Kidney capillary endothelial cell (primary cell): ENCODE data around the gene PTRH2.
"Not testable (repeated sequence)": the region's sequence is repeated elsewhere in the genome, so short reads cannot be mapped to it uniquely, and the experiment has no call there.

Source experiments
- DNase-seq: peaks from one replicate; pipeline ENCODE4 v3.0.0-alpha.2; 2018; ENCODE audit warnings: low spot score

The PTRH2 gene

DNA sequence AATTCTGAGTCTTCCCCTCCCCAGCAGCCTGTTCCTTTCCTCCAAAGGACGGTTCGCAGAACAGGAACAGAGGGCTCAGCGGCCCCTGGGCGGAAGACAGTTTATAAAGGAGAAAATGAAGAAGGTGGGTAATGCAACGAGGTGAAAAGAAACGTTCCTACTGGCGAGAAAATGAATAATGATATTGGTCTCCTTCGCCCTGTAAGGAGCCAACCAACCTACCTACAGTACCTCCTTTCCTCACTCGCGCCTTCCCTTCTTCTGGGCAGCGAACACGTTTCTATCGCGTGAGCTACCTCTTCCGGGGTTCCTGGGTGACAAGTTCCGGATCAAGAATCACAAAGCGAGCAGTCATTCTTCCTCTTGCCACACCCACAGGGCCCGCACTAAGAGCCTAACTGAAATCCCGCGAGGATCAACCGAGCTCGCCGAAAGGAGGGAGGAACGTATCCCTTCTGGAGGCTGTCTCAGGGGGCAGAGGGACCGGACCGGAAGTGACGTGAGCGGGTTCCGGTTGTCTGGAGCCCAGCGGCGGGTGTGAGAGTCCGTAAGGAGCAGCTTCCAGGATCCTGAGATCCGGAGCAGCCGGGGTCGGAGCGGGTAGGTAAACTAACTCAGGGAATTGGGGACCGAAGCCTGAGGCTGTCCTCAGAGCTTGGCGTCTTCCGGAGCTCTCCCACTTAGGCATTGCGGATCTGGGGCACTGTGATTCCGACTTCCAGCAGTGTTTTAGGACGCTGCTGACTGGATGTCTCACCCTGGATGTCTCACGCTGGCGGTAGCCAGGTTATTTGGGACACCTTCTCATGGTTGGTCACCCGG lies at the start of gene PTRH2, which contains the start of gene VMP1:
PTRH2 (minus strand) TSS at position 282 of the 822 bp plus-strand sequence. CDS start 9,452 bp downstream, outside the sequence.
VMP1 (plus strand) TSS at position 506 of the 822 bp plus-strand sequence. CDS start 23,793 bp downstream, outside the sequence.
- DNase-seq: peak; percentile 99

DNA sequence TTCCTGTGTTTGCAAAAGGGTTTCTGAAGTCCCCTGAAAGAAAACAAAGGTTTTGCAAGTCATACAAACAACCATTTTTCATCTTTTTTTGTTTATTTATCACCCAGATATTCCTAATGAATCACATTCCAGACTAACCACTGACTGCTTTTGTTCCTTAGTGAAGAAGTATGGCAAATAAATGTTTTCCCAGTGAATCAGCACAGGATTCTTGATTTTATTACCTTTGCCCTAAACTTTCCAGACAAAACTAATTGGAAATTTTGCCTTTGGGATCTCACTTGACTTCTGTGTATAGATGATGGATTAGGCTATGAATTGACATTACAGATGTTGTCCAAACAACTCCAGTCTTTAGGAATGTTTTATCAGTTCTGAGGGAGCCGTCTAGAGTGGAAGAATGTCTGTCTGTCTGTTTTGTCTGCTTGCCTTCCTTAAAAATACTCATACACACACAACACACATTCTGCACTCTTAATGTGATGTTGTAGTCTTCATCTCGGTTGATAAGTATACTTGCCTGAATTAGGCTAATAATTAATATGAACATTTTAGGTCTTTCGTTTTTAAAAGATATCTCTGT lies 49.1 kb upstream of the PTRH2 start:
- DNase-seq: peak; percentile 91

DNA sequence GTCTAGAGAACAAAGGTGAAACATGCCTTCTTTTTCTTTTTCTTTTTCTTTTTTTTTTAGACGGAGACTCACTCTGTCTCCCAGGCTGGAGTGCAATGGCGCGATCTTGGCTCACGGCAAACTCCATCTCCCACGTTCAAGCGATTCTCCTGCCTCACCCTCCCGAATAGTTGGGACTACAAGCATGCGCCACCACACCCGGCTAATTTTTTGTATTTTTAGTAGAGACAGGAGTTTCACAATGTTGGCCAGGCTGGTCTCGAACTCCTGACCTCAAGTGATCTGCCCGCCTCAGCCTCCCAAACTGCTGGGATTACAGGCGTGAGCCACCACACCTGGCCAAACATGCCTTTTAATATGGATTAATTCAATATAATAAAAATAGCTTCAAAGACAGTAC lies 47.8 kb upstream of the PTRH2 start:
- not testable (repeated sequence) for DNase-seq

DNA sequence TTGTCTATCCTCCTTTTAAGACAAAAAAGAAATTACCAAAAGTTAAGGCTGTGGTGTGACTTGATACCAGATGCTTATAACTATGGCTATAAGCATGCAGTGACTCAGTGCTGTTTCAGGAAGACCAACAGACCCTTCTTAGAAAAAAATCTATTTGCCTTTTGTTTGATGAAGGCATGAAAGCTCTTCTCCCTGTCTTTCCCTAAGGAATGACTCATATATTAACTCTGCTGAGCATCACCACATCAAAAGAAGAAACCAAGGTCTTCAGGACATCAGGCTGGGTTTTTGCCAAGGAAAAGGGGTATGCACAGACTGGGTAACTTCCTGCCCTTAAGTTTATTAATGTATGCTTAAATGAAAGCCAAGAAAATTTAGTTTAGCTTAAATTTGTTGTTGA lies 47.3 kb upstream of the PTRH2 start:
- peak; percentile 99 for DNase-seq

DNA sequence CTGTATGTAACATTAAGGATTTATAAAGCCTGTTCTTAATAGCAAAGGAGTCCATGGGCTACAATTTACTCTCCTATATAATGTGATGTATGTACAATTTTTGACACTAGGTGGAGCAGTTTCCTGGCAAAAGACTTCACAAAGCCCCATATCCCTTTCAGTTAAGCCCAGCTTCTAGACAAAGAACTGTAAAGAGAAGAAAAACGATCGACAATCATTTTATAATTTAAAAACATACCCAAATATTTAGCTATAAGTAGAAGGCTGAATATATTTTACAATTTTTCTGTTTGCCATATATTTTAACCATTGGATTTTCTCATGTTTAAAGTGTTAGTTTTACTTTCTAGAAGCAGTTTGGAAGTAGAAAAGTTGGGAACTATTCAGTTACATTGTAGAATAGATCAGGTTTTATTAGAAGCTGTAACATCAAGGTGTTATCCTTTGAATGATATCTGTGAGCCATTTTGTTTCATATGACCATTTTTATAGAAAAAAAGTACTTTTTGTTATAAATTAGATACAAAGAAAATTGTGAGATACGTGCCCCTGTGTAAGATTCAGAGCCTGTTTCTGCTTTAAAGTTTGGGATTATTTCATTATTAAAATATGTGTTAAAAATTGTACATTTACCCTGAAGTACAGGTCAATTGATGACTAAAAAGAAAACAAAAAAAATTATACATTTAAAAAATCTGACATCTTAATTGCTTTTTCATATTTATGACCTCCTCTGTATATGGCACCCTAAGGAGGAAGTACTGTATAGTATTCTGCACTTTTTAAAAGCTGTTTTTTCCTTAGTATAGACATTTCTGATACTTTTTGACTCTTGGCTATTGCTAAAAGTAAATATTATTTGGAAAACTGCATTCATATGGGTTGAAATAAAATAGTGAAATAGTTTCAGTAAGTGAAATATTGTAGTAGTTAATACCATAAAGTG lies 46.6 kb upstream of the PTRH2 start:
- DNase-seq: peak; percentile 93

DNA sequence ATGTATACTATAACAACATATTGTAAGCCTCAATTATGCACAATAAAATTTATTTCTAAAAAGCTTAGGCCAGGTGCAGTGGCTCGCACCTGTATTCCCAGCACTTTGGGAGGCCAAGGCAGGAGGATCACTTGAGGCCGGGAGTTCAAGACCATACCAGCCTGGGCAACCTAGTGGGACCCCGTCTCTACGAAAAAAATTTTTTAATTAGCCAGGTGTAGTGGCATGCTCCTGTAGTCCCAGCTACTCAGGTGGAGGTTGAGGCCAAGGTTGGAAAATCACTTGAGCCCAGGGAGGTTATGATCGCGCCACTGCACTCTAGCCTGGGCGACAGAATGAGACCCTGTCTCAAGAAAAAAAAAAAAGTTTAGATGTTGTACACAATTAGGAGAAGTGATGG lies 45.7 kb upstream of the PTRH2 start:
- DNase-seq: no peak

DNA sequence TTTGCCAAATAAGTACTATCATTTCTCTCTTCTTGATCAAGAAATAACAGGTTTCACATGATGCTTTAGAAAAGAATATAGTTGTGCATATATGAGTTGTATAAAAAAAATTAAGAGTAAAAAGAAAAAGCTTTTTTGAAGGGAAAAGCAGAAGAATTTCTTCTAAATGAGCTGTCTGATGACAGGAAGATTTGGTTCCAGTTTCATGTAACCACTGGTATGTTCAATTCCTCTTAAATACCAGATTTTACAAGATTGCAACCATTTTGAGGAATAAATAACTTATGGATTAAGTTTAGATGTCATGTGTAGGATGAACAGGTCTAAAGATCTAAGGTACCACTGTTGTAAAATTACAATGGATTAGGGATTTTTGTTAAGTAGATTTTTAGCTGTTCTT lies 45.2 kb upstream of the PTRH2 start:
- no peak for DNase-seq

DNA sequence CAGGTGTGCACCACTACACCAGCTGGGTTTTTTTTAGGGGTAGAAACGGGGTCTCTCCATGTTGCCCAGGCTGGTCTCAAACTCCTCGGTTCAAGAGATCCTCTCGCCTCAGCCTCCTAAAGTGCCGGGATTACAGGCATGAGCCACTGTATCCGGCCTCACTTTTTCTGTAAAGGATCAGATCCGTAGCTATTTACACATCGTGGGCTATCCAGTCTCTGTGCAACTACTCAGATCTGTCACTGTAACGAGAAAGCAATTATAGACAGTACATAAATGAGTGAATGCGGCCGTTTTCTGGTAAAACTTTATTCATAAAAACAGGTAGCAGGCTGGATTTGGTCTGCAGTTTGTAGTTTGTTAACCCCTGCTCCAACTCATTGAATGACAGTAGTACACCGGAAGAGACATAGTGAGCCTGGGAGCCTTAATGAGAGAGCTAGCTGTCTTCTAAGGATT lies 44.8 kb upstream of the PTRH2 start:
- no peak for DNase-seq

DNA sequence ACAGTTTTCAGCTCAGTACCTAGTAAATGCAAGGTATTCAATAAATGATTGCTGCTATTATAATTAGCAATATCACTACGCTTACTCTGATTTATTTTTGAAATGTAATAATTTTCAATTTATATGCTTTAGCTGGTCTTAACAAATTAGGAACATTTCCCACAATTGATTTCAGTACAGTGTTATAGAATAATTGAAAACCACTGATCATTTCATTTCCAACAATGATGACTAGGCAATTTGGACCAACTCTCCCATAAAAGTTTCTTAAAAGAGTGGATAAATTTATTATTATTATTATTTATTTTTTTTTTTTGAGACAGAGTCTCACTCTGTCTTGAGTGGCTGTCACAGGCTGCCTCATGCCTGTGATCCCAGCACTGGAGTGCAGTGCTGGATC lies 41.4 kb upstream of the PTRH2 start:
- no peak for DNase-seq

DNA sequence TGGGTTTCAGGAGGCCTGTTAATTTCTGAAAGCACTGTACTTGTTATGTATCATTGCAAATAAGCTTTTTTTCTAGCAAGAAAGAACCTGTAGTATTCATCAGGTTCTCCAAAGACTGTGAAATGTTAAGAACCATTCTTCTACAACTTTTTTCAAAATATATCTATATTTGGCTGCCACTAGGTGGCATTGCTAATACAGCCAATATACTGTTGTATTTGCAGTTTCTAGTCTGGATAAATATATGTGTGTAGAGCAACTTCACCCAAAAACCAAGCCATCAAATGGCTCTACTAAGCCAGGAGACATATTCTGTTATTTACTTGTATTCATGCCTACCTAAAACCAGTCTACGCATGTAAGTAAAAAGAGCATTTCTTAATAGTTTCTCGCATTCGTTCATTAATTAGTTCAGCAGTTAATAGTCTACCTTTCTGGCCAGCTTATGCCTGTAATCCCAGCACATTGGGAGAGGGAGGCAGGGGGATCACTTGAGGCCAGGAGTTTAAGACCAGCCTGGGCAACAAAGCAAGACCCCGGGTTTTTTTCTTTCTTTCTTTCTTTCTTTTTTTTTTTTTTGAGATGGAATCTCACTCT lies 39.7 kb upstream of the PTRH2 start:
- peak; percentile 41 for DNase-seq

DNA sequence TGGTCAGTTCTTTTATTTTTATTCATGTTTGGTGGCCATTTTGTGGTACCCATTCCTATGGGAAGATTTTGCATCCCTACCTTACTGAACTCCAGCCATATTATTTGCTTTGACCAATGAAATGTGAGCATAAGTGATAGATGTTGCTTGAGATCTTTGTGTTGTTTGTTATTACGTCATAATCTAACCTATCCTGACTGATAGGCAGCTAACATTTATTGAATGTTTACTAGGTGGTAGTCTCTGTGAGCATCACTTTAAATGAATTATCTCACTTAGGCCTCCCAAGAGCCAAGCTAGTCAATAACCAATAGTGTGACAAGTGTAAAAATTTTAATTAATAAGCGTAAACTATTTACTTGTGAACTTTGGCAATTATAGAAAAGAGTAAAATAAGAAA lies 37.8 kb upstream of the PTRH2 start:
- no peak for DNase-seq

DNA sequence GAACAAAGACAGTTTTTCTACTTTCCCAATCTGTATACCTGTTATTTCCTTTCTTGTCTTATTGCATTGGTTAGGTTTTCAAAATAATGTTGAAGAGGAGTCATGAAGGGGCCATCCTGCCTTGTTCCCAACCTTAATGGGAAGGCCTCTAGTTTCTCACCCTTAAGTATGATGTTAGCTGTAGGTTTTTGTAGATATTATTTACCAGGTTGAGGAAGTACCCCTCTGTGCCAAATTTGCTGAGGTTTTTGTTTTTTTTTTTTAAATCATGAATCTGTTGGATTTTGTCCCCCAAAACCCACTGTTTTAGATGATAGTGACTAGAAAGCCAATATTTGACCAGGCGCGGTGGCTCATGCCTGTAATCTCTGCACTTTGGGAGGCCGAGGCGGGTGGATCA lies 36.6 kb upstream of the PTRH2 start:
- no peak for DNase-seq

DNA sequence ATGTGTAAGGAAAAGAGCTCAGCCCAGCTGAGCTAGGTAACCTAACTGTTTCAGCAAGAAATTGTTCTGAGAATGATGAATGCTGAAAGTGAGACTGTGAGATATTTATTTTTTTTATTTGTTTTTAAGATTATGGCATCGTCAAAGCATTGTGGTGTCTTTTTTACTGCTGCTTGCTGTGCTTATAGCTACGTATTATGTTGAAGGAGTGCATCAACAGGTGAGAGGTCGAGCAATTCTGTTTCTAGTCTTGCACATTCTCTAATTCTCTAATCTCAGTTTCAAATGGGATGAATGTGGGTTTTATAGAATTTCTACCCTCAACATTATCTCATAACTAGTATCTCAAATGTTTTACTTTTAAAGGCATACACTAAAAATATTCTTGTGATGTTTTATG lies 30.1 kb upstream of the PTRH2 start:
- no peak for DNase-seq

DNA sequence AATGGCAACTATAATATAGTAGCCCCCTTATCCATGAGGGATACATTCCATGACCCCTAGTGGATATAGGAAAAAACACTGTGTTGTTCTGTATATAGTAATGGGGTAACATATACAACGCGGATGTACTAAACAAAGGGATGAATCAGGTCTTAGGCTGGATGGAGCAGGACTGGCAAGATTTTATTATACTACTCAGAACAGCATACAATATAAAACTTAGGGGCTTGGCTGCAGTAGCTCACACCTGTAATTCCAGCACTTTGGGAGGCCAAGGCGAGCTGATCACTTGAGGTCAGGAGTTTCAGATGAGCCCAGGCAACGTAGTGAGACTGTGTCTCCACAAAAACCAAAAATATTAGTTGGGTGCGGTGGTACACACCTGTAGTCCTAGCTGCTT lies 27.0 kb upstream of the PTRH2 start:
- no peak for DNase-seq

DNA sequence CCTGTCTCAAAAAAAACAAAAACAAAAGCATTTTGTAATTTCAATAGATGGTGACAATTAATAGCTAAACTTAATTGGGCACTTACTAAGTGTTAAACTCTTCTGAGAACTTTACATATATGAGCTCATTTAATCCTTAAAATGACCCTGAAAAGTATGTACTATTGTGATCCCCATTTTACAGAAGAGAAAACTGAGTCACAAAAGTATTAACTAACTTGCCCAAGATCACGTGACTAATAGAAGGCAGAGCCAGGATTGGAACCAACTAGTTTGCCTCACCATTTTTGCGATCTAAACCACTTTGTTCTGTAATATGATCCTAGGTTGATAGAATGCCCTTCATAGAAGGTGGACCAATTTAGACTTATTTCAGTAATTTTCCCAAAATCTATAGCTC lies 26.5 kb upstream of the PTRH2 start:
- no peak for DNase-seq

DNA sequence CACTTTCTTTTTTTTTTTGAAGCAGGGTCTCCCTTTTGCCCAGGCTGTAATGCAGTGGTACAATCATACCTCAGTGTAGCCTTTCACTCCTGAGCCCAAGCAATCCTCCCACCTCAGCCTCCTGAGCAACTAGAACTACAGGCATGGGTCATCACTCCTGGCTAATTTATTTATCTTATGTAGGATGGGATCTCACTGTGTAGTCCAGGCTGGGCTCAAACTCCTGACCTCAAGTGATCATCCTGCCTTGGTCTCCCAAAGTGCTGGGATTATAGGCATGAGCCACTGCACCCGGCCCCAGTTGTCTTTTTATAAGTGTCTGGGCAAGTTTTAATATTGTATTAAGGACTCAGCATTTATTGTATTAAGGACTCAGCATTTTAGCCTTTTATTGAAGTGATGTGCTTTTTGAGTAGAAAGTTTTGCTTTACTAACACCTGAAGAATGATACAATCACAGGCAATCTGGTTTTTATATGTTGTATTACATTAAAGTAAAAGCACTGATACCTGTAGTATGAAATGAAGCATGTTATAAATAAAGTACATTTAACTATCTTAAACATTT lies 23.1 kb upstream of the PTRH2 start:
- no peak for DNase-seq

DNA sequence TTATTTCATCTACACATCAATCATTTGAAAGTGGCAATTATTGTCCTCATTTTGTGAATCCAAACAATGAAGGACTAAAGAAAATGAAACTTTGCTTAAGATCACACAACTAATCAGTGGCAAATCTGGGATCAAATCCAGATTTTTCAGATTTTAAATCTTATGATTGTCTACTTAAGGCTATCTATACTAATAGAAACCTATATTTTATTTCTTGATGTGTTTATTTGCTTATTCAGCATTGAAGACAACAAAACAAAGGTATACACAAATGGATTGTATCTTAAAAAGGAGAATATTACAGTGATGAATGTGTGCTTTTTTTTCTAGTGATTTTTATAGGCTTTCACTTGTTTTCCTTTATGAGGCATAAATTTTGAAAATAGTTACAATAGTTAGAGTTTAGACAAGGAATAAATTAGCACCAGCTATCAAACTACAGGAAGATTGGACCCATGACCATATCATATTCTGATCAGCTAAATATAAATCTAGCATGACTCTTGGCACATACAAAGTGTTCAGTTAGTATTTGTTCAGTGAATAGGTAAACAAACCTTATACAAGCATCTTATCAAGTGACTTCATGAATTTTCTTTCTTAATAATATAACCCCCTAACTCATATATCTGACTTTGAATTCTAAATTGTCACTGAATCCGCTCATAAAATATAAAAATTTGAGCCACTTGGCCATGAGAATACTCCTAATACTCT lies 20.7 kb upstream of the PTRH2 start:
- no peak for DNase-seq

DNA sequence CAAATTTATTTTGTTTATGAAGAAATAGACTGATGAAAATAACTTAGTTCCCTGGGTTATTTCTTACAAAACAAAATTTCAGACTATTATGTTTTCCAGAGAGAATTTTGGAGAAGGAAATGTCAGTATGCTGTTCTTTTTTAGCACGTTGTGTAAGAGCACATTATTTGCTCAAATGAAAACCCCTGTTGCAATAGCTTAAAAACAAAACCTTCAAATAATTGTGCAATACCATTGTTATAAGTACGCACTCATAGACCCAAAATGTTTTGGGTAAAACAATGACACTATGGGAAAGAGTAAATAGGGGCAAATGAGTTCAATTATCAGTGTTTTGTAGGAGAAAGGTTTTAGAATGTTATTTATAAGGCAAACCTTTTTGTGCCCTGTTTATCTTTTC lies 18.5 kb upstream of the PTRH2 start:
- no peak for DNase-seq

DNA sequence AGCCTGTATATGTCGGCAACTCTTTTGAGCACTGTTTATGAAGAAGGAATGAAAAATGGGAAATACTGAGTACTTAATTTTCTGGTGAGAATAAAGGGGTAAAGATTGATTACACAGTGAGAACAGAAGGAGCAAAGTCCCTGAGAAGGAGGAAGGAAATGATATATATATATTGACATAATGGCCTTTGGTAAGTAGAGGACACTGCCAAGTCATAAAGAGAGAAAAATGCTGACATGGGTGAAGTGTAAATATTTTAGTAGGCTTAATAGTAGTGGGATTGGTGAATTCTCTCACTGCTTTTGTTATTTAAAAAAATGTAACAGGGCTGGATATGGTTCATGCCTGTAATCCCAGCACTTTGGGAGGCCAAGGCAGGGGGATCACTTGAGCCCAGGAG lies 16.4 kb upstream of the PTRH2 start:
- DNase-seq: no peak

DNA sequence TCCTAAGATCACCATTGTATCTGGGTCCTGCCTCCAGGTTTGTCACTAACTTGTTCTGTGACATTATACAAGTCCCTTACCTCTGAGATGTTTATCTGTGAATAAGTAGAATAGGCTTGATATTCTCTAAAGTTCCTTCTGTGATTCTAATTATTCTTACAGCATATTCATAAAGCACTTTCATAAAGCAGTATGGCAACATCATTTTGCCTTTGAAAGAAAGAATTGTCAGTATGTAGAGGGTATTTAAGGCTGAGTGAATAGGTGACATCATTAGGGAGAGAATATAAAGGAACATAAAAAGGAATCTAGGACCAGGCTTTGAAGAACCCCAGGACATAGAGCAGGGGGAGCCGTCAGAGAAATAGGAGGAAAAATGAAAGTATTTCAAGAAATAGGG lies 15.8 kb upstream of the PTRH2 start:
- DNase-seq: no peak

DNA sequence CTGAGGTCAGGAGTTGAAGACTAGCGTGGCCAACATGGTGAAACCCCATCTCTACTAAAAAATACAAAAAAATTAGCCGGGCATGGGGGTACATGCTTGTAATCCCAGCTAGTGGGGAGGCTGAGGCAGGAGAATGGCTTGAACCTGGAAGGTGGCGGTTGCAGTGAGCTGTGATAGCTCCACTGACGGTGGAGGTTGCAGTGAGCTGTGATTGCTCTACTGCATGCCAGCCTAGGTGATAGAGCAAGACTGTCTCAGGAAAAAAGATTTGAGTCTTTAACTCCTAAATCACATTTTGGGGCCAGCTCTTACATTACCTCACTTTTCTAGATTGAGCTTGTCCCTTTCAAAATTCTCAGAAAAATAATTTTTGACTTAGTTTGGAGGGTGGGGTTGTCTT lies 15.4 kb upstream of the PTRH2 start:
- no peak for DNase-seq
